ENCODE data around the gene OR10D3. TPM values are rescaled to one million over a fixed set of nuclear protein-coding genes. Genes with fewer than 3 reads are reported as not detected.

OR10D3 gene
- total and polyA plus RNA-seq, 8 donors, result not detected

GRCh38 chr11:124170801-124171586 is 12.2 kb upstream of the OR10D3 start:
- DNase-seq, result peak in 1 of 6 donors; percentile 36
- FAIRE-seq, result no peak
- no peak for TF ChIP-seq CTCF (IDR thresholded peaks at IDR 0.05)
- Histone ChIP-seq H3K27me3 (no peaks in the 10 kb centered on the region), H3K36me3 (no peaks in the 10 kb centered on the region), H3K4me1 (no peaks in the 10 kb centered on the region), H3K9me3 (no peaks in the 10 kb centered on the region), H3K4me3 (no peak overlapping the region), H3K27ac (no peak overlapping the region)
- no peak for ATAC-seq
- intact Hi-C loops (cut with DNase I), result no loop called here
- WGBS, 2 donors, result 90 to 91% methylated on average over 25 to 38 of the region's 40 CpGs

GRCh38 chr11:124172101-124172500 is 11.0 kb upstream of the OR10D3 start:
- Histone ChIP-seq H3K36me3 (no peaks in the 10 kb centered on the region), H3K4me3 (no peak overlapping the region), H3K27me3 (no peaks in the 10 kb centered on the region), H3K9me3 (no peaks in the 10 kb centered on the region), H3K27ac (no peak overlapping the region), H3K4me1 (no peaks in the 10 kb centered on the region)
- FAIRE-seq (no peak), DNase-seq (no peak), ATAC-seq (no peak)
- TF ChIP-seq CTCF (IDR thresholded peaks at IDR 0.05), result no peak
- WGBS, 2 donors, result 91 to 93% methylated on average over 6 of the region's 6 CpGs
- intact Hi-C loops (cut with DNase I), result no loop called here

- Histone ChIP-seq H3K27me3 (no peaks in the 10 kb centered on the region), H3K4me1 (no peaks in the 10 kb centered on the region), H3K36me3 (no peaks in the 10 kb centered on the region), H3K9me3 (no peaks in the 10 kb centered on the region), H3K27ac (no peak overlapping the region), H3K4me3 (no peak overlapping the region)
- intact Hi-C loops (cut with DNase I), result no loop called here
- no peak for DNase-seq
- 91 to 95% methylated on average over 1 of the region's 1 CpG for WGBS, 2 donors
- ATAC-seq, result no peak
- no peak for TF ChIP-seq CTCF (IDR thresholded peaks at IDR 0.05)
- FAIRE-seq, result no peak
Observed at GRCh38 chr11:124172599-124172998, 10.5 kb upstream of the OR10D3 start.

- intact Hi-C loops (cut with DNase I), result no loop called here
- no peak for FAIRE-seq
- Histone ChIP-seq H3K9me3 (no peaks in the 10 kb centered on the region), H3K27ac (no peak overlapping the region), H3K4me1 (no peaks in the 10 kb centered on the region), H3K36me3 (no peaks in the 10 kb centered on the region), H3K4me3 (no peak overlapping the region), H3K27me3 (no peaks in the 10 kb centered on the region)
- TF ChIP-seq CTCF (IDR thresholded peaks at IDR 0.05), result no peak
- peak in 3 of 4 donors; percentile 34 to 90 (median 73) for ATAC-seq
- no peak for DNase-seq
- WGBS, 2 donors, result 45 to 50% methylated on average over 4 of the region's 4 CpGs
Observed at GRCh38 chr11:124174001-124174583, 9.1 kb upstream of the OR10D3 start.
